Muscle of arm (tissue), 12 donors: ENCODE results near the gene CHODL. TPM values are rescaled to one million over a fixed set of nuclear protein-coding genes. Genes with fewer than 3 reads are reported as not detected.

Experiments
- DNase-seq: peaks from one replicate; pipeline ENCODE4 v3.0.0-alpha.2; 2013
- polyA plus RNA-seq, 12 donors: library from polyadenylated mRNA; unstranded; fragments of 120-200 nt; gene quantifications; one replicate each; pipeline ENCODE4 v1.2.1, GENCODE V29; 2013; ENCODE audit not compliant: insufficient read length in 12 of 12

The CHODL gene
- polyA plus RNA-seq, 12 donors, result 42.0 to 148 (median 119) TPM; not detected in 1

- DNase-seq, result no peak
Observed at GRCh38 chr21:18274370-18274769, 29.7 kb downstream of the CHODL start.

DNA sequence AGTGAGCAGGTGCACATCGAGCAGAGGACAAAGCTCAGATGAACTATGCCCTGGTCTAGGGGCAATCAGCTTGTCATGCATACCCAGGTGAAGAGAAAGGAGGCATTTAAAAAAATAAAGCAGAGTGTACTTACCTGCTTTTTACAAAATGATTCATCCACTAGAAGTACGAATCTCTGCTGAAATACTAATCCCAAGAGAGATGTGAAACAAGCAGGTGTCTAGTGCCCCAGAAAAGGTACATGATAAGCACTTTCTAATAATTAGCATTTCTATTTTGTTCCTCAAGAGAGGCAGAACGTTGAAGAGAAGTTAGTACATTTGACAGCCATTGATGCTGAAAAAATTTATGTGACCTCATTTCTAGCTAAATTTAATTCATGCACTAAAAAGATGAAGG is 31.1 kb downstream of the CHODL start:
- no peak for DNase-seq

DNA sequence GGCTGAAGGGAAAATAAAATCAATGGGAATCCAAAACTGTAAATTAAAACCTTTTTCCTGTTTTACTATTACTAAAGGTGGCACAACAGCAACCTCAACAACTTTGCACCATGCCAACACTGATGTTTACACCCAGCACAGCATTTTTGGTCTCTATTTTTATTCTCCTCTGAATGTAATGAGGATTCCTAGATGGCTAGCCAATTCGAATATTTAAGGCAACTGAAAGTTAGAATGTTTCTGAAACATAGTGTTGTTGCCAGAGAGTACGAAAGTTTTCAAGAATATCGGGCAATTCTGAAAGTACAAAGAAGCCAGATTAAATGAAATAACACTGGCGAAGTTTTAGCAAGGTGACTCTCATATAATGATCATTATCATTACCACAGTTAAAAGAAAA is 40.7 kb downstream of the CHODL start:
- no peak for DNase-seq

DNA sequence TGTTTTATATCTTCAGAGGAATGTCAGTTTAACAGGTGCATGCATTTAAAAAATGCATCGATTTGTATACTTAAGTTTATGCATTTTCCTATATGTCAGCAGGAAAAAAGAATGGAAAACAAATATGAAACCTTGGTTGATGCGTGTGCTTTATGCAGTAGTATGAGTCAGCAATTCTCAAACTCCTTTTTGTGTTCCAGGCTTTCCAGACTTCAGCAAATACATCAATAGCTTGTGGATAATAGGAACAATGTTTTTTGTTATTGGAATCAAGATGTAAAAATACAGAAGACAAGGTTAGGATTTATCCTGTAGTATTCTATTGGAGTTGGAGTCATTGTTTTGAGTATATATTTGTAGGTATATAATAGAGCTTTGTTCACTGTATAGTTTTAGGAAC is 45.2 kb downstream of the CHODL start:
- no peak for DNase-seq

- DNase-seq, result no peak
Observed at GRCh38 chr21:18294100-18294499, 49.5 kb downstream of the CHODL start.

GRCh38 chr21:18298228-18298627 is 53.6 kb downstream of the CHODL start:
- no peak for DNase-seq

Other genes with a start within 250 kb of the CHODL start
- gene TMPRSS15, start 159.0 kb downstream of the CHODL start, polyA plus RNA-seq, result 1 to 10 TPM in 2 of 12 donors, under 1 TPM in 8, not detected in 2; 0.45 to 1.5 (median 0.85) TPM